ENCODE data around the gene SDK1.

The SDK1 gene

DNA sequence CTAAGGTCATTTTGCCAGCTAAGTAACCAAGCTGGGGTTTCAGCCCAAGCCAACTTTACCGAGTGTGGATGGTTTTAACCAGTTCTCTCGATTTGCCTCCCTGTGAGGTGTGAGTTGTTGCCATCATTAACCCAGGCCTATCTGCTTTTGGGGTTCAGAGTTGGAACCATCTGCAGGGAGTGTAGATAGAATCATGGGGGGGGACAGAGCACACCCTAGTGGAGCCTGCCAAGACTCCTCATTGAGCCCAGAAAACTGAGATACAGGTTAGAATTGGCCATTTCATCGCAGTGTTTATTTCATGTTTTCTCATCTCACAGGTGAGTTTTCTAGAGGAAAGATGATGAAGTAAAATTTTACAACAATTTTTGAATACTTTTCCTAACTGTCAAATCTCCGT, 133.6 kb downstream of the SDK1 start:
- TF ChIP-seq, protein P1, sequence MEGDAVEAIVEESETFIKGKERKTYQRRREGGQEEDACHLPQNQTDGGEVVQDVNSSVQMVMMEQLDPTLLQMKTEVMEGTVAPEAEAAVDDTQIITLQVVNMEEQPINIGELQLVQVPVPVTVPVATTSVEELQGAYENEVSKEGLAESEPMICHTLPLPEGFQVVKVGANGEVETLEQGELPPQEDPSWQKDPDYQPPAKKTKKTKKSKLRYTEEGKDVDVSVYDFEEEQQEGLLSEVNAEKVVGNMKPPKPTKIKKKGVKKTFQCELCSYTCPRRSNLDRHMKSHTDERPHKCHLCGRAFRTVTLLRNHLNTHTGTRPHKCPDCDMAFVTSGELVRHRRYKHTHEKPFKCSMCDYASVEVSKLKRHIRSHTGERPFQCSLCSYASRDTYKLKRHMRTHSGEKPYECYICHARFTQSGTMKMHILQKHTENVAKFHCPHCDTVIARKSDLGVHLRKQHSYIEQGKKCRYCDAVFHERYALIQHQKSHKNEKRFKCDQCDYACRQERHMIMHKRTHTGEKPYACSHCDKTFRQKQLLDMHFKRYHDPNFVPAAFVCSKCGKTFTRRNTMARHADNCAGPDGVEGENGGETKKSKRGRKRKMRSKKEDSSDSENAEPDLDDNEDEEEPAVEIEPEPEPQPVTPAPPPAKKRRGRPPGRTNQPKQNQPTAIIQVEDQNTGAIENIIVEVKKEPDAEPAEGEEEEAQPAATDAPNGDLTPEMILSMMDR (IDR thresholded peaks at IDR 0.05; ENCODE audit: low read depth, low read length, missing control alignments): peak; percentile 25
- no peak overlapping the region for H3K4me3 ChIP-seq (ENCODE audit: low read depth, low read length)
- DNase-seq (ENCODE audit: low read depth): no peak

DNA sequence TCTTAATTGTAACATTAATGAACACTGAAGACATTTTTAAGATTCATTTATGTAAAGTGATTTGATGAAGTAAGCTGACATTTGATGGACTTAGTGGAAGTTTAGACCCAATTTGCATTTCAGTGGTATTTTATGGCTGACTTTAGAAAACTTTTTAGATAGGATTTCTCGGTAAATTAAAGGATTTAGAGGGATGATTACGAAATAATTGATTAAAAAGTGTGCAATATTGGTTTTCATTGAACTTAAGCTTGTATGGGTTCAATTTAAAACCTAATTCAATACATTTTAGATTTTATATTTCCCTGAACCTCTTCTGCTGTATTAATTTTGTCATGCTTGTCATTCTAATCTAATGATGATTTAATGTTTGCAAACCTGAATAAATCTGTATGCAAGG, 135.1 kb downstream of the SDK1 start:
- TF ChIP-seq, protein P1 (IDR thresholded peaks at IDR 0.05; ENCODE audit: low read depth, low read length, missing control alignments): no peak
- DNase-seq (ENCODE audit: low read depth): no peak
- no peak overlapping the region for H3K4me3 ChIP-seq (ENCODE audit: low read depth, low read length)

DNA sequence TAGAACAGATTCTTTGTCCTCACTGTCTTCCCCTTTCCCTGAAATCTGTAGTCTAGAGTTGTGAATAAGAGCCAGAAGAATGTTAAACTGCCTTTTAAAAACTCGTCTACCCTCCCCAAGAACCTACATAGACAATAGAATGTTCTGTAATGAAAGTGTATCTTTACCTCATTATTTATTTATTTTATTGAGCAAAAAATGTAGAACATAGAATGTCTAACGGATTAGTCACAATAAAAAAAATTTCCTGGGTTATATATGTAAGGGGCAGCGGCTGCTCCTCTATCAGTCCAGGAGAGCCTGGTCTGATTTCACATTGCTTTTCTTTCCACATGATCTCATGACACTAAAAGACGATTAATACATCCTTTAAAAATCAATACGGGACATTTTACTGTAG, 135.7 kb downstream of the SDK1 start:
- TF ChIP-seq, protein P1 (IDR thresholded peaks at IDR 0.05; ENCODE audit: low read depth, low read length, missing control alignments): no peak
- DNase-seq (ENCODE audit: low read depth): no peak

DNA sequence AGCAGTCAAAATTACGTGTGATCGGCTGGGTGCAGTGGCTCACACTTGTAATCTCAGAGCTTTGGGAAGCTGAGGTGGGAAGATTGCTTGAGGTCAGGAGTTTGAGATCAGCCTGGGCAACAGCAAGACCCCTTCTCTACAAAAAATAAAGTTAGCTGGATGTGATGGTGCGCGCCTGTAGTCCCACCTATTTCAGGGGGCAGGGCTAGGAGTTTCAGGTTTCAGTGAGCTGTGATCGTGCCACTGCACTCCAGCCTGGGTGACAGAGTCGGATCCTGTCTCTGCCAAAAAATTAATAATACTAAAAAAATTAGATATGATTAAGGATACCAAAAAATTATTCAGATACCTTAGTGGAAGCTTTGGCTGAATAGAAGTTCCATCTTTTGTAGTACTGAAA, 136.4 kb downstream of the SDK1 start:
- DNase-seq (ENCODE audit: low read depth): no peak
- no peak overlapping the region for H3K4me3 ChIP-seq (ENCODE audit: low read depth, low read length)
- TF ChIP-seq, protein P1 (IDR thresholded peaks at IDR 0.05; ENCODE audit: low read depth, low read length, missing control alignments): no peak

More for the DNA sequence above, 135.7 kb downstream of the SDK1 start:
- no peak overlapping the region for H3K4me3 ChIP-seq (ENCODE audit: low read depth, low read length)

DNA sequence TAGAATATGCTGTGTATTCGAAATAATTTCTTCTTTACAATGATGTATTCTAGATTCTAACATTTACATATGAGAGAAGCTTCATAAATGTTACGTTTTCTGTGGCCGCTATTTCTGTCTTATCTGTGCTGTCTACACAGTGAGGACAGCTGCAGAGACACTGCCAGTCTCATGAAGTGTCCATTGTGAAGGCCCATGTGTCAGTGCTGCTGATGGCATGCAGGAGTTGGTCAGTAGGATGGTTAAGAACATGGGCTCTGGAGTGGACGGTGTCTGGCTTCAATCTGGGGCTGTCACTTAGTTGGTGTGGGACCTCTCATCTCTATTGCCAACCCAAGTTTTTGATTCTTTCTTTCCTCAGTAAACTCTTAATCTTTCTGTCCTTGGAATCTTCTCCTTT, 137.3 kb downstream of the SDK1 start:
- no peak for DNase-seq (ENCODE audit: low read depth)
- TF ChIP-seq, protein P1 (IDR thresholded peaks at IDR 0.05; ENCODE audit: low read depth, low read length, missing control alignments): no peak
- no peak overlapping the region for H3K4me3 ChIP-seq (ENCODE audit: low read depth, low read length)

DNA sequence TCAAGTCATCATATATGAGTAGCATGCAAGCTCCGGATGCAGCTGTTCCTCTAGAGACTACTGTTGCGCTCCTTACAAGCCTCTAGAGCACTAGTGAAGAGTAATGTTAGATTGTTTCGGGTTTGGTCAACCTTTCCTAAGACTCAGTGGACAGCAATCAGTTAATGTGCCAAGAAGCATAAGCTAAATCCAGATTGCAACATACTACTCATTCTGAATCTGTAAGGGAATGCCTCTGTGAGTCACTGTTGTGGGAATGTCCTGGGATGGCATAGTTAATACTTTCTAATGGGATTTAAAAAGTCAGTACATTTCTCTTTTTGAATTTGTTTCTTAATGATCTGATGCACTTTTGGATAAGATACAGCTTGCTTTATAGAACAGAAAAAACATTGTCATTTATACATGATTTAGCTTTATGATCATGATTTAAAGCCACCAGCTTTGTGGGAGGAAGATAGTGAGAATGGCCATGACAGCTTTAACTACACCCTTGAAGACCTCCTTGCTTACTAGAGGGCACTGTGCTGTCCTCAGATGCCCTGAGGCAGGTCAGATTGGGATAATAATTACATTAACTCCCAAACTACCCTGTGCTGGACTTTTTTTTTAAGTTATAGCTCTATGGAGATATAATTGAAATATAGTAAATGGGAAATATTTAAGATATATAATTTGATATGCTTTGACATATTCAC, 138.4 kb downstream of the SDK1 start:
- TF ChIP-seq, protein P1 (IDR thresholded peaks at IDR 0.05; ENCODE audit: low read depth, low read length, missing control alignments): no peak
- DNase-seq (ENCODE audit: low read depth): no peak
- H3K4me3 ChIP-seq (ENCODE audit: low read depth, low read length): no peak overlapping the region

DNA sequence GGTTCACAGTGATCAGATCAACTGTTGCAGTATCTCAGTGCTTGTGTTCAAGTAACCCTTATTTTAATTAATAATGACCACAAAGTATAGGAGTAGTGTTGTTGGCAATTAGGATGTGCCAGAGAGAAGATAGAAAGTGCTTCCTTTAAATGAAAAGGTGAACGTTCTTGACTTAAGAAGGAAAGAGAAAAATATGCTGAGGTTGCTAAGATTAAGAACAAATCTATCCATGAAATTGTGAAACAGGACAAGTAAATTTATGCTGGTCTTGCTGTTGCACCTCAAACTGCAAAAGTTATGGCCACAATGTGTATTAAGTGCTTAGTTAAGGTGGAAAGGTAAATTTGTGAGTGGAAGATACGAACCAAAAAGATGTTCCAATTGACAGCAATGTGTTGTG, 139.5 kb downstream of the SDK1 start:
- TF ChIP-seq, protein P1 (IDR thresholded peaks at IDR 0.05; ENCODE audit: low read depth, low read length, missing control alignments): no peak
- H3K4me3 ChIP-seq (ENCODE audit: low read depth, low read length): no peak overlapping the region
- no peak for DNase-seq (ENCODE audit: low read depth)
